Measurements from ENCODE around the gene DIAPH2.

Gene DIAPH2

DNA sequence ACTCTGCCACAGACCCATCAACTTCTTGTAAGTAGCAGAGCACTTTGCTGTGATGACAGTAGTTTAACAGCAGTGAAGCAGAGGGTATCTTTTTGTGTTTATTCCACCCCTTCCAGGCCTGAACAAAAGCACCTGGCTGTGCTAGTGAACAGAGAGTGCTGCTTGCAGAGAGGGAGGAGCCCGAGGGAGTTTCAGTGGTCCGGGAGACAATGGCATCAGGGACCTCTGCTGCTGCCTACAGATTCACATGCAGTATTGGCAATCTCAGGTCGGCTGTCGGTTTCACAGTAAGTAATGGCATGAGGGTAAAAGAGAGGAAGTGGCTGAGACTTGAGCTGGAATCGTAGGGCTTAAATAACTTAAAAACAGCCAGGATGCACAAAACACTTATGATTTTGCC lies 954.9 kb downstream of the DIAPH2 start:
- Histone ChIP-seq H3K36me3 (ENCODE audit: control insufficient read depth in 2 of 2, insufficient read depth in 1 of 2, low read length in 2 of 2) (no peaks in the 10 kb centered on the region), H3K4me3 (ENCODE audit: low read depth, low read length) (no peak overlapping the region), H3K4me1 (ENCODE audit: control insufficient read depth, insufficient read depth, low read length) (no peaks in the 10 kb centered on the region), H3K27ac (ENCODE audit: extremely low read depth, low read depth, low read length) (no peak overlapping the region), H3K9me3 (ENCODE audit: control insufficient read depth, insufficient read depth, low read depth, low read length) (no peaks in the 10 kb centered on the region)
- ChIA-PET POLR2A (no interaction called here), CTCF (interaction anchor here (0.7 kb wide), 1 partner anchor 46 kb away, joined by 3 read pairs; no protein-coding TSS in a partner anchor)
- no peak for TF ChIP-seq ZNF16 (tag by site-specific recombination; IDR thresholded peaks at IDR 0.05; ENCODE audit: low read depth)
- no peak for TF ChIP-seq ZNF140 (tag by site-specific recombination; IDR thresholded peaks at IDR 0.05)
- no peak for TF ChIP-seq ZNF510 (tag by site-specific recombination; IDR thresholded peaks at IDR 0.05; ENCODE audit: insufficient replicate concordance)
- no peak for TF ChIP-seq KLF17 (tag by site-specific recombination; IDR thresholded peaks at IDR 0.05)

Measured in HEK293 (cell line).